Neural crest cell (in vitro differentiated cells): ENCODE data around the gene G6PC3. TPM values are rescaled to one million over a fixed set of nuclear protein-coding genes. Genes with fewer than 3 reads are reported as not detected.

Experiments
- DNase-seq: peaks from one replicate; pipeline ENCODE4 v3.0.0; 2021; ENCODE audit warnings: low read depth, mixed read lengths, low spot score
- H3K27ac Mint-ChIP-seq: one replicate; pipeline ENCODE4 v1.8.0; 2021; ENCODE audit warnings: mild to moderate bottlenecking, mixed read lengths; ENCODE audit not compliant: unreplicated experiment
- H3K27me3 Mint-ChIP-seq: 2 replicates; pipeline ENCODE4 v1.8.0; 2021; ENCODE audit warnings: low read depth, mild to moderate bottlenecking, mixed read lengths
- H3K36me3 Mint-ChIP-seq: 2 replicates; pipeline ENCODE4 v1.8.0; 2021; ENCODE audit warnings: low read depth, mild to moderate bottlenecking, mixed read lengths
- H3K4me1 Mint-ChIP-seq: 2 replicates; pipeline ENCODE4 v1.8.0; 2021; ENCODE audit warnings: mixed read lengths
- H3K4me3 Mint-ChIP-seq: one replicate; pipeline ENCODE4 v1.8.0; 2021; ENCODE audit warnings: mild to moderate bottlenecking, mixed read lengths
- H3K9me3 Mint-ChIP-seq: 2 replicates; pipeline ENCODE4 v1.8.0; 2021; ENCODE audit warnings: mixed read lengths
- total RNA-seq: library from RNA; stranded (reverse); gene quantifications from 2 replicates; pipeline ENCODE4 v1.2.1, GENCODE V29; 2021
- TF ChIP-seq, protein P1 (sequence below): fragments of 200-600 bp; sonication (generic); conservative IDR thresholded peaks from 2 replicates; pipeline ENCODE4 v1.5.0; 2021; ENCODE audit warnings: antibody characterized with exemption, mild to moderate bottlenecking

Gene G6PC3
- total RNA-seq, 1 donor from 2014 or later: 81.1 TPM

DNA sequence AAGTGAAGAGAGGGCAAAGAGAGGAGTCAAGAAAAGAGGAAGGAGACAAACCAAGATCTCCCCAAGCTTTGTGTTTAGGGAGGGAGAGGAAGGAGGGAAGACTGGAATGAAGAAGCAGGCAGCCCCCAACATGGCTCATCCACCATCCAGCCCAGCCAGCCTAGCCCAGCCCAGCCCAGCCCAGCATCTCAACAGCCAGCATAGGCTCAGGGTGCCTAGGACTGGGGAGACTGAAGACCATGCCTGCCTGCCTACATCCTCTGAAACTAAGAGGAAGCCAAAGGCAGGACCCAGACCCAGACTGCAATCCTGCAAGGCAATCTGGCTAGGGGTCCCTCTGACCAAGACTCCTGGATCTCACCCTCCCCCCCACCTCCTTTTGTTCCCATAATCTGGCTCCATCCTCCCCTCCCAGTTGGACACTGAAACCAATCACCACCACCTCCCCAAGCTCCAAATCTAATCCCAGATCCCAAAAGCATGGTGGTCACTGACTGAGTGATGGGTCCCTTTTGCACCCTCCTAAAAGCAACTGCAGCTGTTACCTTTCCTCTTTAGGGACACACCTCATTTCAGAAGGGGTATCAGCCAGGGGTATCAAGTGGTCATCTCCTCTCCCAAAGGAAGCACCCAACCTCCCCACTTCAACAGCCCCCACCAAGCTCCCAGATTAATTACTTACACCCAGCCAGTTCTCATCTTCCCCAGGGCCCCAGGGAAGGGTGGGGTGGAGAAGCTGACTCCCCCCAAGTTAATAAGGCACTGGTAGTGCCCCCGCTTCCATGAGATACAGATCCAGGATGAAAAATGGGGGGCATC, 51.7 kb downstream of the G6PC3 start:
- peaks cover 26% of the 10 kb centered on the region for H3K4me1 Mint-ChIP-seq
- H3K9me3 Mint-ChIP-seq: no peaks in the 10 kb centered on the region
- H3K27ac Mint-ChIP-seq: peak overlapping the region; percentile 84
- no peaks in the 10 kb centered on the region for H3K36me3 Mint-ChIP-seq
- no peak for DNase-seq
- peak overlapping the region; percentile 89 for H3K4me3 Mint-ChIP-seq
- TF ChIP-seq, protein P1, sequence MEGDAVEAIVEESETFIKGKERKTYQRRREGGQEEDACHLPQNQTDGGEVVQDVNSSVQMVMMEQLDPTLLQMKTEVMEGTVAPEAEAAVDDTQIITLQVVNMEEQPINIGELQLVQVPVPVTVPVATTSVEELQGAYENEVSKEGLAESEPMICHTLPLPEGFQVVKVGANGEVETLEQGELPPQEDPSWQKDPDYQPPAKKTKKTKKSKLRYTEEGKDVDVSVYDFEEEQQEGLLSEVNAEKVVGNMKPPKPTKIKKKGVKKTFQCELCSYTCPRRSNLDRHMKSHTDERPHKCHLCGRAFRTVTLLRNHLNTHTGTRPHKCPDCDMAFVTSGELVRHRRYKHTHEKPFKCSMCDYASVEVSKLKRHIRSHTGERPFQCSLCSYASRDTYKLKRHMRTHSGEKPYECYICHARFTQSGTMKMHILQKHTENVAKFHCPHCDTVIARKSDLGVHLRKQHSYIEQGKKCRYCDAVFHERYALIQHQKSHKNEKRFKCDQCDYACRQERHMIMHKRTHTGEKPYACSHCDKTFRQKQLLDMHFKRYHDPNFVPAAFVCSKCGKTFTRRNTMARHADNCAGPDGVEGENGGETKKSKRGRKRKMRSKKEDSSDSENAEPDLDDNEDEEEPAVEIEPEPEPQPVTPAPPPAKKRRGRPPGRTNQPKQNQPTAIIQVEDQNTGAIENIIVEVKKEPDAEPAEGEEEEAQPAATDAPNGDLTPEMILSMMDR: no peak
- peaks cover 7% of the 10 kb centered on the region for H3K27me3 Mint-ChIP-seq

DNA sequence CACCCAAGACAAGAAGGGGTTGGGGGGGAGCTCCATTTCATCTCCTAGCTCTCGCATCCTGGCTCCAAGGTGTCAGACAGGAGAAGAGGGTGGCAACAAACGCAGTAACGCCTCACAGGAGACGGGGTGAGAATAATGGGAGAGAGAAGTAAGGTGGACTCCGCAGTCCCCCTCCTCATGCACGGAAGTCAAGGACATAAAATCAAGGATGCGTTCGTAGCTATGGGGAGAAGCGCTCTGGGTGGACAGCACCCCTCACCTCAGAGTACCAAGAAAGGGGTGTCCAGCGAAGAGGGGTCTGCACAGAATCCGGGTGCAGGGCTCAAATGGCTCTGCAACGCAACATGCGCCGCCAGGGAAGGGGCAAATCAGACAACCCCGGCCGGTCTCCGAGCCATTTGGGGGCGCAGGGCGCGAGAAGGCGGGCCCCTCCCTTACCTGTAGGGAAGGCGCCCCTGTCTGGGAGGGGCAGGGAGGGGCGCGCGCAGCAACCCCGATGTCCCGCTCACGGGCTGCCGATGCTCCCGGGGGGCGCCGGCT, 52.4 kb downstream of the G6PC3 start:
- TF ChIP-seq, protein P1: no peak
- Mint-ChIP-seq H3K27me3 (peaks cover 7% of the 10 kb centered on the region), H3K4me1 (peaks cover 26% of the 10 kb centered on the region), H3K4me3 (peak overlapping the region; percentile 89), H3K9me3 (no peaks in the 10 kb centered on the region), H3K27ac (peak overlapping the region; percentile 84), H3K36me3 (no peaks in the 10 kb centered on the region)
- no peak for DNase-seq

DNA sequence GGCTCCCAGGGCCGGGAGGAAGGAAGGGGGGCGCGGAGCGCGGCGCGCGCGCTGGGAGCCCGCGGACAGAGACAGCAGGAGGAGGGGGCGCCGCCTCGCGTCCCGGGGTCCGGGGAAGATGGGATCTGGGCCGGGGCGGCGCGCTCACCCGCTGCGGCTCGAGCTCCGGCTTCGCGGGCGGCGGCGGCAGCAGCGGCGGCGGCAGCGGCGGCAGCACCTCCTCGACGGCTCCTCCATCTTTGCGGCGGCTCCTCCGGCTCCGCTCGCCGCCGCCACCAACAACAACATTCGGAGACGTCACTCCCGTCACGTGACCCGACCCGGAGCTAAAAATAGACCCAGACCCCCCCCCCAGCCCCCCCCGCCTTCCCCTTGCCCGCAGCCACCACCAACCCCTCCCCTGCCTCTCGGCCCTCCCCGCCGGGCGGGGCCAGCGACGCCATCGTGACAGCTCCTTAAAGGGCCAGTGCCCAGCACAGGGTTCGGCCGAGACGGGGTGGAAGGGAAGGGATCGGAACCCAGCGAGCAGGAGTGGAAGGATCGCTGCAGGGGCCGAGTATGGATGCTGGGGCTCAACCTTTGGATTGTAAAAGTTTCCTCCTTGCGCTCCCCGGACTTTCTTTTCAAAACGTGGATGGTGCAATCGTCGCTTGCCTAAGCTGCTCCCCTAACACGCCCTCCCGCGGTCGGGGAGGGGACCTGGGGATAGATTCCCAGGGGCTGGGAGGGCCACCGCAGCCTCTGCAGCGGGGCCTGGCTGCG, 53.0 kb downstream of the G6PC3 start, which contains the start of gene HDAC5:
HDAC5 (minus strand) TSS at position 286 of the 762 bp plus-strand sequence. CDS start 6,126 bp downstream, outside the sequence.
- Mint-ChIP-seq H3K27me3 (peaks cover 7% of the 10 kb centered on the region), H3K36me3 (no peaks in the 10 kb centered on the region), H3K4me1 (peaks cover 26% of the 10 kb centered on the region), H3K9me3 (no peaks in the 10 kb centered on the region), H3K27ac (peak within 1 kb of the TSS; percentile 99), H3K4me3 (peak within 1 kb of the TSS; percentile 96)
- DNase-seq: peak; percentile 89
- TF ChIP-seq, protein P1: peak; percentile 68

DNA sequence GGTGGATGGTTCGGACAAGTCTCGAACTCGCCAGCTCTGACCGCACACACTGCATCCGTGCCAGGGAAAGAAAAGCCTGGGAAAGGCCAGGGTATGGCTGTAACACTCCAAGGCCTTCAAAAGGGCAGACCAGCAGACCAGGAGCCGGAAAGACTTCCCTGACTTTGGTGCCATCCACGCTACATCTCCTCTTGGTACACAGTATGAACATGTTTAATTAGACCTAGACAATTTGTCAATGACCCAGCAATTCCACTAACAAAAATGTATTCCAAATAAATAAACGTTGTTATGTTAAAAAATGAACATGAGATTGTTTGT, 53.5 kb downstream of the G6PC3 start:
- Mint-ChIP-seq H3K27ac (peak overlapping the region; percentile 99), H3K27me3 (peaks cover 7% of the 10 kb centered on the region), H3K4me1 (peaks cover 26% of the 10 kb centered on the region), H3K9me3 (no peaks in the 10 kb centered on the region), H3K36me3 (no peaks in the 10 kb centered on the region), H3K4me3 (peak overlapping the region; percentile 96)
- TF ChIP-seq, protein P1: no peak
- DNase-seq: no peak

Other genes starting within 250 kb of the G6PC3 start
- gene MPP3, start 237.6 kb upstream of the G6PC3 start, total RNA-seq: 13.8 and 14.4 TPM in 2 replicates
- gene CD300LG, start 223.6 kb upstream of the G6PC3 start, total RNA-seq: not detected in 2 replicates
- gene MPP2, start 163.2 kb upstream of the G6PC3 start, total RNA-seq: 26.8 and 29.8 TPM in 2 replicates
- not detected in 2 replicates for gene PPY, start 128.3 kb upstream of the G6PC3 start, total RNA-seq
- gene PYY, start 116.8 kb upstream of the G6PC3 start, total RNA-seq: not detected in 2 replicates
- 0.93 and 1.1 TPM in 2 replicates for gene NAGS, start 66.1 kb upstream of the G6PC3 start, total RNA-seq
- gene TMEM101, start 55.8 kb upstream of the G6PC3 start, total RNA-seq: 24.0 and 26.9 TPM in 2 replicates
- gene LSM12, start 4.1 kb upstream of the G6PC3 start, total RNA-seq: 59.7 and 60.9 TPM in 2 replicates
- gene HDAC5, start 52.9 kb downstream of the G6PC3 start, total RNA-seq: 27.1 and 27.2 TPM in 2 replicates
- 22.1 and 23.3 TPM in 2 replicates for gene HROB, start 71.2 kb downstream of the G6PC3 start, total RNA-seq
- 0.25 and 0.26 TPM in 2 replicates for gene ASB16, start 100.0 kb downstream of the G6PC3 start, total RNA-seq
- 33.5 and 33.7 TPM in 2 replicates for gene TMUB2, start 116.2 kb downstream of the G6PC3 start, total RNA-seq
- 115 and 119 TPM in 2 replicates for gene ATXN7L3, start 129.1 kb downstream of the G6PC3 start, total RNA-seq
- gene UBTF, start 148.9 kb downstream of the G6PC3 start, total RNA-seq: 106 and 108 TPM in 2 replicates
- gene SLC4A1, start 197.4 kb downstream of the G6PC3 start, total RNA-seq: not detected in 2 replicates
- gene RUNDC3A, start 237.9 kb downstream of the G6PC3 start, total RNA-seq: 8.7 and 12.9 TPM in 2 replicates